ENCODE data around the gene SSC5D. TPM values are rescaled to one million over a fixed set of nuclear protein-coding genes. Genes with fewer than 3 reads are reported as not detected.

SSC5D gene
- under 1 TPM; 0.32 to 0.34 TPM for total RNA-seq

GRCh38 chr19:55487924-55488687 lies at the start of gene SSC5D:
Gene SSC5D, plus strand, starts transcription at chr19:55488436. Its CDS starts 154 bp downstream, at chr19:55488590.
- CTCF ChIA-PET = interaction anchor here (1.1 to 1.2 kb wide), 3 partner anchors 16 to 27 kb away, joined by 3 read pairs; partner anchors contain the start of gene ISOC2
- intact Hi-C loops (cut with DNase I, micrococcal nuclease) = no loop called here
- Mint-ChIP-seq H3K27ac (peak within 1 kb of the TSS; percentile 76), H3K4me1 (peaks cover 18% of the 10 kb centered on the region), H3K9me3 (ENCODE audit: low read depth) (no peaks in the 10 kb centered on the region), H3K36me3 (ENCODE audit: low read depth) (no peaks in the 10 kb centered on the region), H3K27me3 (peaks cover 2% of the 10 kb centered on the region), H3K4me3 (peak within 1 kb of the TSS; percentile 21)
- DNase-seq = no peak
- ATAC-seq = no peak
- POLR2A ChIA-PET = no interaction called here

DNA sequence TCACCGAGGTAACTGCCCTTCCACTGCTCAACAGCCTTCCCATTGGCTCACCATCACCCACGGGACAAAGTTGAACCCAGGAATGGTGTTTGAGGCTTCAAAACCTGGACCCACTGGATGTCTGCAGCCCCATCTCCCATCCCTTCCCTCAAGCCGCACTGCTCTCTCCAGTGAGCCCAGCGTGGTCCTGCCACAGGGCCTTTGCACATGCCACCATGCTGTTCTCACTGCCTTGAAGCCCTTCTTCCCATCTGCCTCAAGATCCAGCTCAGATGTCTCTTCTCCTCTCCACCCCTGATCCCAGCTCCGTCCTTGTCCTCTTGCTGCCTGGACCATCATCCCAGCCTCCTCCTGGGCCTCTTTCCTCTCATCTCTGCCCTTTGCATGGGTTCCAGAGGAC lies 49.2 kb upstream of the SSC5D start:
- Mint-ChIP-seq H3K27me3 (peaks cover 50% of the 10 kb centered on the region), H3K9me3 (ENCODE audit: low read depth) (no peaks in the 10 kb centered on the region), H3K4me3 (no peak overlapping the region), H3K4me1 (peaks cover 16% of the 10 kb centered on the region), H3K36me3 (ENCODE audit: low read depth) (no peaks in the 10 kb centered on the region), H3K27ac (no peak overlapping the region)
- ATAC-seq (no peak), DNase-seq (no peak)
- CTCF ChIA-PET = no interaction called here
- POLR2A ChIA-PET = no interaction called here
- intact Hi-C loops (cut with DNase I, micrococcal nuclease) = no loop called here

- CTCF ChIA-PET = interaction anchor here (1.4 kb wide), 2 partner anchors 11 to 22 kb away, joined by 3 to 4 read pairs; no protein-coding TSS in a partner anchor
- no peak overlapping the region for H3K4me3 Mint-ChIP-seq
- peaks cover 16% of the 10 kb centered on the region for H3K4me1 Mint-ChIP-seq
- H3K27ac Mint-ChIP-seq = no peak overlapping the region
- peak; percentile 53 for DNase-seq
- POLR2A ChIA-PET = no interaction called here
- intact Hi-C loops (cut with DNase I, micrococcal nuclease) = loop anchor here in 1 of 2 experiments (5.0 kb wide), 1 partner anchor 88 kb away; the partner anchor contains the start of gene COX6B2
- H3K27me3 Mint-ChIP-seq = peaks cover 64% of the 10 kb centered on the region
- ATAC-seq = peak; percentile 57
- no peaks in the 10 kb centered on the region for H3K9me3 Mint-ChIP-seq (ENCODE audit: low read depth)
- no peaks in the 10 kb centered on the region for H3K36me3 Mint-ChIP-seq (ENCODE audit: low read depth)
These were observed 47.7 kb upstream of the SSC5D start for GRCh38 chr19:55440411-55441105.

DNA sequence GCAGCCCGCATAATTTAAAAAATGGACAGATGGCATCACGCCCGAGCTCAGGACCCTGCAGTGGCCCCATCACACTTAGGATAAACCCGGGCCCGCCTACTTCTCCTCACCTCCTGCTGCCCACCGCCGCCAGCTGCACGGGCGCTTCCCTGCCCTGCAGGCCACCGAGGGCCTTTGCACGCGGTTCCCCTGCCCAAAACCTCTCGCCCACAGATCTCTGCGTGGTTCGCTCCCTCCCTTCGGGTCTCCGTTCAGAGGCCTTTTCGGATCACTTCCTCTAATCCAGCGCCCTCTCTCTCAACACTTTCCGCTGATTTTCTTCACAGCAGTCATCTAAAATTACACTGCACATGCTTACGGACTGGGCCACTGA lies 46.9 kb upstream of the SSC5D start:
- Mint-ChIP-seq H3K4me1 (peaks cover 16% of the 10 kb centered on the region), H3K4me3 (no peak overlapping the region), H3K36me3 (ENCODE audit: low read depth) (no peaks in the 10 kb centered on the region), H3K27ac (no peak overlapping the region), H3K9me3 (ENCODE audit: low read depth) (no peaks in the 10 kb centered on the region), H3K27me3 (peaks cover 68% of the 10 kb centered on the region)
- intact Hi-C loops (cut with DNase I, micrococcal nuclease) = loop anchor here in 1 of 2 experiments (5.0 kb wide), 1 partner anchor 89 kb away; the partner anchor contains the start of gene COX6B2
- ATAC-seq (no peak), DNase-seq (no peak)
- ChIA-PET CTCF (no interaction called here), POLR2A (no interaction called here)

DNA sequence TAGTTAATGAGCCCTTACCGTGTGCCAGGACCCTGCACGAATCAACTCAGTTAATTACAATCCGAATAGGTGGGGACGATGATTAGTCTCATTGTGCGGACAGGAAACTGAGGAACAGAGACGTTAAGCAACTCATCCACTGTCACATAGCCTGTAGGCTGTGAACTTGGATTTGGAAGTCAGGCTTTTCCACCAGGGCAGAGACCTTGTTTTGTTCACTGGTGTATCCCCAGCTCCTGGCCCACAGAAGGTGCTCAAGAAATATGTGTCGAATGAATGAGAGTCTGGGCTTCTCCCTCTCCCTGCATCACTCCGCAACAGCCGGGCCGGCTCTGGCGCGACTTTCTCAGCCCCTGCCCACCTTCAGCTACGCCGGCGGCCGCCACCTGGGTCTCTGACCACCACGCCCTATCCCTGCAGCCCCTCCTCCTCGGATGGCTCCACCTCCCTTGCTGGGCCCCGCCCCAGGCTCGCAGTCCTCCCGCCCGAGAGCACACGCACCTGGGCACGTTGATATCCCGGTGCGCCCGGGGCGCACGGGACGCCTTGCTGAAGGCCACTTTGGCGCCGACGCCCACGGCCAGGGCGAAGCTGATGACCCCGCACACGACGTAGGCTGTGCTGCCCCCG lies 46.4 kb upstream of the SSC5D start:
- Mint-ChIP-seq H3K27ac (no peak overlapping the region), H3K27me3 (peaks cover 66% of the 10 kb centered on the region), H3K4me3 (no peak overlapping the region), H3K36me3 (ENCODE audit: low read depth) (no peaks in the 10 kb centered on the region), H3K4me1 (peaks cover 16% of the 10 kb centered on the region), H3K9me3 (ENCODE audit: low read depth) (no peaks in the 10 kb centered on the region)
- ATAC-seq = peak; percentile 30
- intact Hi-C loops (cut with DNase I, micrococcal nuclease) = loop anchor here in 1 of 2 experiments (5.0 kb wide), 1 partner anchor 90 kb away; the partner anchor contains the start of gene COX6B2
- DNase-seq = peak; percentile 44
- ChIA-PET POLR2A (no interaction called here), CTCF (no interaction called here)

DNA sequence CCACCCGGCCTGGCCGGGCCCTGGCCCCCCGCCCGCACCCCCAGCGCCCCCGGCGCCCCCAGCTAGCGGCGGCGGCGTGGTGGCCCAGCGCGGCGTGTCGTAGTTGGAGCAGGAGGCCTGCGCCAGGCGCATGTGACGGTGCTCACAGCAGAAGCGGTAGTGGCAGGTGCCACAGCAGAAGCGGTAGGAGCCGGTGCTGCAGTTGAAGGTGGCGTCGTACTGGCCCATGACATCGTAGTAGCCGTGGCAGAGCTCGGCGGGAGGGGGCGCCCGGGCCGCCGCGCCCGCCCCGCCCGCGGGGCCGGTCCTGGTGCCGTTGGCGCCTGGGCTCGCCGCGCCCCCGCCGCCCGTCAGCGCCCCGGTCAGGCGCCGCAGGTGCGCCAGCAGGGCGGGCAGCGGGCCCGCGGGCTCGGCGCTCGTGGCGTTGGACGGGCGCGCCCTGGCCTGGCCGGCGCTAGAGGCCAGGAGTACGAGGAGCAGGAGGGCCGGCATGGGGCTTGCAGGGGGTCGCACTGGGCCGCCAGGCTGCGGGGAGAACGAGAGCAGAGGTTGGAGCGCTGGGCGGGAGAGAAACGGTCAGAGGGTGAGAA lies 45.8 kb upstream of the SSC5D start:
- Mint-ChIP-seq H3K36me3 (ENCODE audit: low read depth) (no peaks in the 10 kb centered on the region), H3K4me1 (peaks cover 16% of the 10 kb centered on the region), H3K27me3 (peaks cover 59% of the 10 kb centered on the region), H3K4me3 (no peak overlapping the region), H3K9me3 (ENCODE audit: low read depth) (no peaks in the 10 kb centered on the region), H3K27ac (no peak overlapping the region)
- intact Hi-C loops (cut with DNase I, micrococcal nuclease) = loop anchor here in 1 of 2 experiments (5.0 kb wide), 1 partner anchor 90 kb away; the partner anchor contains the start of gene COX6B2
- DNase-seq (peak; percentile 49), ATAC-seq (peak; percentile 30)
- CTCF ChIA-PET = no interaction called here
- POLR2A ChIA-PET = no interaction called here

DNA sequence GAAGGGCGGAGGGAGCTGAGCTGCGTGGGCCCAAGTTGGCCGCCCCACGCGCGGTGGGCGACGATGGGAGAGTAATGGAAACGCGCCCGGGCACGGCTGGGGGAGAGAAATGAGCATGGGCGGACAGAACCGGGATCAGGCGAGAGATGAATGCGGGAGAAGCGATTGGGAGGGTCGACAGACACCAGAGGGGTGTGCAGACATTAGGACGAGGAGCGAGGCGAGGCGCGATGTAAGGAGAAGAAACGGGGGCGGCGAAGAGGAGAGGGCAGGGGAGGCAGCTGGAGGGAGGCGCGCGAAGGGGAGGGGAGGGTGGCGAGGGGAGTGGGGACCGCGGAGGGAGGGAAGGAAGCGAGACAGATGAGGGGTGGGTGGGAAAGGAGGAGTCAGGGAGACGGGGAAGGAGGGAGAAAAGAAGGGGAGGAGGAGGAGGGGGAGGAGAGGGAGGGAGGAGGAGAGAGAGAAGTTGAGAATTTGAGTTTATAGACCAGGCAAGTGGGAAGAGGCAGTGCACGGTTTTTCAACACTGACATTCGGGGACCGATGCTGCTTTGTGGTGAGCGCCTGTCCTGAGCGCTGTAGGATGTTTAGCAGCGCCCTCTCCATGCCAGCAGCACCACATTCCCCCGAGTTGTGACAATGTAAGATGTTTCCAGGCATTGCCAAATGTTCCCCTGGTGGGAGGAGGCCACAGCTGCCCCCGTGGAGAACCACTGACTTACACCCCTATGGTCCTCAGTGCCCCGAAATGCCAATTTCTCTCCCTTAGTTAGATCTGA lies 45.0 kb upstream of the SSC5D start, which contains the start of gene SHISA7:
SHISA7 (minus strand) TSS at position 256 of the 779 bp plus-strand sequence. CDS start 437 bp downstream, outside the sequence.
- Mint-ChIP-seq H3K4me1 (peaks cover 16% of the 10 kb centered on the region), H3K36me3 (ENCODE audit: low read depth) (no peaks in the 10 kb centered on the region), H3K4me3 (no peak within 1 kb of the TSS), H3K27me3 (peaks cover 58% of the 10 kb centered on the region), H3K27ac (no peak within 1 kb of the TSS), H3K9me3 (ENCODE audit: low read depth) (no peaks in the 10 kb centered on the region)
- DNase-seq = no peak
- intact Hi-C loops (cut with DNase I, micrococcal nuclease) = loop anchor here in 1 of 2 experiments (5.0 kb wide), 1 partner anchor 91 kb away; the partner anchor contains the start of gene COX6B2
- CTCF ChIA-PET = no interaction called here
- ATAC-seq = no peak
- POLR2A ChIA-PET = no interaction called here

DNA sequence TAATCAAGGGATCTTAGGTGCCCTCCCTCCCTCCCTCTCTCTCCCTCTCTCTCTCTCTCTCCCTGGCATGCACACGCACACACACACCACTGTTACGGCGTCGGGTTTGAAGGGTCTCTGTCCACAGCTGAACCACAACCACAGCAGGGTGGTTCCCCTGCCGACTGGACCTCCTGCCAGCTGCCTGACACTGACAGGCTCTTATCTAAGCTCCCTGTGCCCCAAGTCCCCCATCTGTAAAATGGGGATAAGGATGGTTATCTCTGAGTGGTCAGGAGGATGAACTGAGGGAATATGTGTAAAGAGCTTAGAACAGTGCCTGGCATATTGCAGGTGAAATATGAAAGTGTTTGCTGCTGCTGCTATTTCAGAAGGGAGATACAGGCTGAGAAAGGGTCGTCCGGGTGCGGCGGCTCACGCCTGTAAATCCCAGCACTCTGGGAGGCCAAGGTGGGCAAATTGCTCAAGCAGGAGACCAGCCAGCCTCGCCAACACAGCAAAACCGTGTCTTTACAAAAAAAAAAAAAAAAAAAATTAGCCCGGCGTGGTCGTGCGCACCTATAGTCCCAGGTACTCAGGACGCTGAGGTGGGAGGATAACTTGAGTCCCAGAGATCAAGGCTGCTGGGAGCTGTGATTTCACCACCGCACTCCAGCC lies 44.3 kb upstream of the SSC5D start:
- no peak overlapping the region for H3K27ac Mint-ChIP-seq
- ATAC-seq (no peak), DNase-seq (no peak)
- POLR2A ChIA-PET = no interaction called here
- peaks cover 55% of the 10 kb centered on the region for H3K27me3 Mint-ChIP-seq
- H3K4me1 Mint-ChIP-seq = peaks cover 16% of the 10 kb centered on the region
- no peak overlapping the region for H3K4me3 Mint-ChIP-seq
- no peaks in the 10 kb centered on the region for H3K36me3 Mint-ChIP-seq (ENCODE audit: low read depth)
- no peaks in the 10 kb centered on the region for H3K9me3 Mint-ChIP-seq (ENCODE audit: low read depth)
- CTCF ChIA-PET = no interaction called here
- intact Hi-C loops (cut with DNase I, micrococcal nuclease) = loop anchor here in 1 of 2 experiments (5.0 kb wide), 1 partner anchor 92 kb away; the partner anchor contains the start of gene COX6B2

- intact Hi-C loops (cut with DNase I, micrococcal nuclease) = loop anchor here in 1 of 2 experiments (5.0 kb wide), 1 partner anchor 92 kb away; the partner anchor contains the start of gene COX6B2
- Mint-ChIP-seq H3K27ac (no peak overlapping the region), H3K27me3 (peaks cover 48% of the 10 kb centered on the region), H3K9me3 (ENCODE audit: low read depth) (no peaks in the 10 kb centered on the region), H3K36me3 (ENCODE audit: low read depth) (no peaks in the 10 kb centered on the region), H3K4me3 (no peak overlapping the region), H3K4me1 (peaks cover 16% of the 10 kb centered on the region)
- DNase-seq = no peak
- ChIA-PET CTCF (no interaction called here), POLR2A (no interaction called here)
- no peak for ATAC-seq
These were observed 43.6 kb upstream of the SSC5D start for GRCh38 chr19:55444646-55445045.

DNA sequence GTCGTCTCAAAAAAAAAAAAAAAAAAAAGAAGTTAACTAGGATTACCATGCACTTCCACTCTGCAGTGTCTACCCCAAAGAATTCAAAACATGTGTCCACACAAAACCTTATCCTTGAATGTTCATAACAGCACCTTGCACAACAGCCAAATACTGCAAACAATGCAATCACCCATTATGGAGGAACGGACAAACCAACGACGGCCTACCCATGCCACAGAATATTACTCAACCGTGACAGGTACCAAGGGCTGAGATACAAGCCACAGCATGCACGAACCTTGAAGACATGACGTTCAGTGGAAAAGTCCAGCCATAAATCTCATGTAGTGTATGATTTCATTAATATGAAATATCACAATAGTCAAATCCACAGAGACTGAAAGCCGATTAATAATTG lies 42.2 kb upstream of the SSC5D start:
- Mint-ChIP-seq H3K27me3 (peaks cover 48% of the 10 kb centered on the region), H3K36me3 (ENCODE audit: low read depth) (no peaks in the 10 kb centered on the region), H3K4me1 (peaks cover 12% of the 10 kb centered on the region), H3K9me3 (ENCODE audit: low read depth) (no peaks in the 10 kb centered on the region), H3K27ac (no peak overlapping the region), H3K4me3 (no peak overlapping the region)
- DNase-seq (no peak), ATAC-seq (no peak)
- intact Hi-C loops (cut with DNase I, micrococcal nuclease) = no loop called here
- ChIA-PET CTCF (no interaction called here), POLR2A (no interaction called here)
